Mammary epithelial cell (primary cell): Measurements from ENCODE around the gene CMTM8.

Source experiments
- EZH2 ChIP-seq: IDR thresholded peaks from 2 replicates; pipeline ENCODE4 v1.6.1; 2012; ENCODE audit warnings: low read length, inconsistent platforms, borderline replicate concordance
- TF ChIP-seq, protein P1 (sequence below), 2 donors: IDR thresholded peaks in 1 of 2; conservative IDR thresholded peaks in 1 of 2; 2 replicates each; pipeline ENCODE4 v1.5.1; 2011 to 2012; ENCODE audit warnings: inconsistent platforms in 2 of 2, low read length in 2 of 2, mild to moderate bottlenecking in 2 of 2, control low read depth in 1 of 2, low read depth in 1 of 2; ENCODE audit not compliant: insufficient read depth in 1 of 2; ENCODE audit errors: extremely low read depth in 1 of 2

DNA sequence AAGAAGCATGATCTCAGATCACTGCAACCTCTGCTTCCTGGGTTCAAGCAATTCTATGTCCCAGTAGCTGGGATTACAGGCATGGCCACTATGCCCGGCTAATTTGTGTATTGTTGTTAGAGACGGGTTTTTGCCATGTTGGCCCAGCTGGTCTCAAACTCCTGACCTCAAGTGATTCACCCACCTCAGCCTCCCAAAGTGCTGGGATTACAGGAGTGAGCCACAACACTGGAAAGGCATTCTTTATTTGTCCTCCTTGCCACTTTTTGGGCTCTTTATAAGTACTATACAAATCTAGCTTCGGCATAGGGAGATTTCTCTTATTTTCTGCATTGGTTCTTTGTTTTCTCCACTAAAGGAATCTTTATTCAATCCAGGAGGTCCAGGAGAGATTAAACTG, 18.6 kb downstream of the CMTM8 start:
- TF ChIP-seq, protein P1, sequence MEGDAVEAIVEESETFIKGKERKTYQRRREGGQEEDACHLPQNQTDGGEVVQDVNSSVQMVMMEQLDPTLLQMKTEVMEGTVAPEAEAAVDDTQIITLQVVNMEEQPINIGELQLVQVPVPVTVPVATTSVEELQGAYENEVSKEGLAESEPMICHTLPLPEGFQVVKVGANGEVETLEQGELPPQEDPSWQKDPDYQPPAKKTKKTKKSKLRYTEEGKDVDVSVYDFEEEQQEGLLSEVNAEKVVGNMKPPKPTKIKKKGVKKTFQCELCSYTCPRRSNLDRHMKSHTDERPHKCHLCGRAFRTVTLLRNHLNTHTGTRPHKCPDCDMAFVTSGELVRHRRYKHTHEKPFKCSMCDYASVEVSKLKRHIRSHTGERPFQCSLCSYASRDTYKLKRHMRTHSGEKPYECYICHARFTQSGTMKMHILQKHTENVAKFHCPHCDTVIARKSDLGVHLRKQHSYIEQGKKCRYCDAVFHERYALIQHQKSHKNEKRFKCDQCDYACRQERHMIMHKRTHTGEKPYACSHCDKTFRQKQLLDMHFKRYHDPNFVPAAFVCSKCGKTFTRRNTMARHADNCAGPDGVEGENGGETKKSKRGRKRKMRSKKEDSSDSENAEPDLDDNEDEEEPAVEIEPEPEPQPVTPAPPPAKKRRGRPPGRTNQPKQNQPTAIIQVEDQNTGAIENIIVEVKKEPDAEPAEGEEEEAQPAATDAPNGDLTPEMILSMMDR (conservative IDR thresholded peaks at IDR 0.05 in 1 of 2, IDR thresholded peaks at IDR 0.05 in 1 of 2; ENCODE audit: extremely low read depth in 1 of 2, insufficient read depth in 1 of 2, low read depth in 1 of 2, low read length in 2 of 2), result no peak
- TF ChIP-seq EZH2, result no peak
